GM12801 (cell line): ENCODE data around the gene TEX53.

Experiments used
- TF ChIP-seq, protein P1 (sequence below): IDR thresholded peaks from one replicate; pipeline ENCODE4 v1.5.1; 2011; ENCODE audit warnings: control low read depth; ENCODE audit not compliant: insufficient read length; ENCODE audit errors: extremely low read depth

The TEX53 gene

DNA sequence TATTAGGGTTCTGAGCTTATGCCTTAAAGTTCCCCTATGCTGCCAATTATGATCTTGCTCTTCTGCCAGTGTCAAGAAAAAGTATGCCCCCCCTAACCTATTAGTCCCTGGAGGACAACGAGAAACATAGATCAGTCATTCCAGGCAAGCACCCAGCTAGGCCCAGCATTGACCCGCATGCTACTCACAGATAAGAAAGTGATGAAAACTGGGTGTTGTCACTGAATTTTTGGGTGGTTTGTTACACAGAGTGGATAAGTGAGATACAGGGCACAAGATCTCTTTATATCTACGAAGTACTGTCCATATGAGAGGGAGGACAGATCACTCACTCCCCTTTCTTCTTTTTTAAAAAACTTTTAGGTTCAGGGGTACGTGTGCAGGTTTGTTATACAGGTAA, 30.8 kb upstream of the TEX53 start:
- TF ChIP-seq, protein P1, sequence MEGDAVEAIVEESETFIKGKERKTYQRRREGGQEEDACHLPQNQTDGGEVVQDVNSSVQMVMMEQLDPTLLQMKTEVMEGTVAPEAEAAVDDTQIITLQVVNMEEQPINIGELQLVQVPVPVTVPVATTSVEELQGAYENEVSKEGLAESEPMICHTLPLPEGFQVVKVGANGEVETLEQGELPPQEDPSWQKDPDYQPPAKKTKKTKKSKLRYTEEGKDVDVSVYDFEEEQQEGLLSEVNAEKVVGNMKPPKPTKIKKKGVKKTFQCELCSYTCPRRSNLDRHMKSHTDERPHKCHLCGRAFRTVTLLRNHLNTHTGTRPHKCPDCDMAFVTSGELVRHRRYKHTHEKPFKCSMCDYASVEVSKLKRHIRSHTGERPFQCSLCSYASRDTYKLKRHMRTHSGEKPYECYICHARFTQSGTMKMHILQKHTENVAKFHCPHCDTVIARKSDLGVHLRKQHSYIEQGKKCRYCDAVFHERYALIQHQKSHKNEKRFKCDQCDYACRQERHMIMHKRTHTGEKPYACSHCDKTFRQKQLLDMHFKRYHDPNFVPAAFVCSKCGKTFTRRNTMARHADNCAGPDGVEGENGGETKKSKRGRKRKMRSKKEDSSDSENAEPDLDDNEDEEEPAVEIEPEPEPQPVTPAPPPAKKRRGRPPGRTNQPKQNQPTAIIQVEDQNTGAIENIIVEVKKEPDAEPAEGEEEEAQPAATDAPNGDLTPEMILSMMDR: no peak

DNA sequence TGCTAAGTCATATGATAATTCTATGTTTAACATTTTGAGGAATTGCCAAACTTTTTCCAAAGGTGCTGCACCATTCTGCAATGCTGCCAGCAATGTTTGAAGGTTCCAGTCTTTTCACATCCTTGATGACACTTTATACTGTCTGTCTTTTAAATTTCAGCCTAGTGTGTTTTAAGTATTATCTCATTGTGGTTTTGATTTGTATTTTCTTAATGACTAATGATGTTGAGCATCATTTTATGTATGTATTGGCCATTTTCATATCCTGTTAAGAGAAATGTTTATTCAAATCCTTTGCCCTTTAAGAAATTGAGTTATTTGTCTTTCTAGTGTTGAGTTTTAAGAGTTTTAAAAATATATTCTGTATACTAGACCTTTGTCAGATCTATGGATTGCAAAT, 29.4 kb upstream of the TEX53 start:
- TF ChIP-seq, protein P1: no peak

DNA sequence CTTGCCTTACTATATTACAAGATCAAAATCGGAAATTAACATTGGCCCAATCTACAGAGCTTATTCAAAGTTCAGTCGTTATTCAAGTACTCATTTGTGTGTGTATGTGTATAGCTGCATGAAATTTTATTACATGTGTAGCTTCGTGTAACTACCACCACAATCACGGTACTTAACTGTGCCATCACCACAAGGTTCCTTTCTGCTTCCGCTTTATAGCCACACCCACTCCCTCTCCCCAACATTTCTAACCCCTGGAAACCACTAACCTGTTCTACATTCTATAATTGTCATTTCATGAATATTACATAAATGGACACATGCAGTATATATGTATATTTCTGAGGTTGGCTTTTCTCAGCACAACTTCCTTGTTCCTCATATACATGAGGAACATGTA, 28.3 kb upstream of the TEX53 start:
- TF ChIP-seq, protein P1: no peak

DNA sequence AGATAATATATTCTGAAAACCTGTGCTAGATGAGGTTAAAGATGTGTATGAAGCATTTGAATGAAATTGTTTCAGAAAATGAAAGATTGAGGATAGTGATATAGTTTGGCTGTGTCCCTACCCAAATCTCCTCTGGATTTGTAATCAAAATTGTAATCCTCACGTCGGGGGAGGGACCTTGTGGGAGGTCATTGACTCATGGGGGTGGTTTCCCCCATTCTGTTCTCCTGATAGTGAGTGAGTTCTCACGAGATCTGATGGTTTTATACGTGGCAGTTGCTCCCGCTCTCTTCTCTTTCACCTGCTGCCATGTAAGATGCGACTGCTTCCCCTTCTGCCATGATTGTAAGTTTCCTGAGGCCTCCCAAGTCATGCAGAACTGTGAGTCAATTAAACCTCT, 26.4 kb upstream of the TEX53 start:
- TF ChIP-seq, protein P1: no peak

DNA sequence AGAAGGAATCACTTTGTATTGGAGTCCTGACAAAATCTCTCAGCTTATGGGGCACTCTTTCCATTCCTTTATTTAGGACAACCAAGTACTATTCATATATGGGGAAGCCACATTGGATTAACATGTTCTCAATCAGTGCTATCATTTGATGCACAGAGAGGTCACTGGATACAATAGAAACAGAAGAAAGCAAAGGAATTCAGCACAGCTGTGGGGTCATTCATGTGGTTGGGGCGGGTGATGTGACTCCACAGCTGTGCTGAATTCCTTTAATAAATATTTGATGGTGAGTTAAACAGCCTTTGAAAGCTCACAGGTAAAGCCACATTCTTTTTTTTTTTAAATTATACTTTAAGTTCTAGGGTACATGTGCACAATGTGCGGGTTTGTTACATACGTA, 25.2 kb upstream of the TEX53 start:
- TF ChIP-seq, protein P1: no peak

DNA sequence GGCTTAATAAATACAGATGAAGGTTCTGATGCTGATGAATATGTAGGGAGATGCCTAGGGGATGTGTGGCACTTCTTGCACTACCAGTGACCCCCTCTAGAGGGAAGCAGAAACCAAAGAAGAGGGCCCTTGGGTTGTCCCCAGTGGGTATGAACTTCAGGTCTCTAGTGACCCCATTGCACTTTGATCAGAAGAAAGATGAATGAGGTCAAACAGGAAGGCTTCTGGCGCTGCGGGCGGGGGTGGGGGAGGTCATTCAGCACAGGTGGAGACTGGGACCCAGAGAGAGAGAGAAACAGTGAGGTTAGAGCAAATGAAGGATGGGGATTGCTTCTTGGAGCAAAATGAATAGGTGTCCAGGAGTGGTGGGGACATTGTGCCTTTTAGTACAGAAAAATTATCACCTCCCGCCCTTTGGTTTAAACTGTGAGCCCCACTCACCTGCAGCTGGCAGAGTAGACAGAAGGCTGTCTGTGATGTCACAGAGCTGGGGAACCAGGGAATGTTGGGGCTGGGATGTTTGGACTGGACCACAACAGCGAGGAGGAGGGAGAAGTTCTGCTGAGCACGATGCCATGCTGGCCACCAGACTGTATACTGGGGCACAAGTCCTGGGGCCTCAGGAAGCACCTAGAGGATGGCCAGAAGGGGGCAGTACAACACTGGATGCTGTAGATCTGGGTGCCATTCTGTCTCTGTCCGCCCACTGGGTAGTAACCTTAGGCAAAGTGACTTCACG, 24.2 kb upstream of the TEX53 start, which contains the start of gene TEX48:
TEX48 (minus strand) TSS at position 599 of the 739 bp plus-strand sequence. CDS start 10,469 bp downstream, outside the sequence.
- TF ChIP-seq, protein P1: no peak

DNA sequence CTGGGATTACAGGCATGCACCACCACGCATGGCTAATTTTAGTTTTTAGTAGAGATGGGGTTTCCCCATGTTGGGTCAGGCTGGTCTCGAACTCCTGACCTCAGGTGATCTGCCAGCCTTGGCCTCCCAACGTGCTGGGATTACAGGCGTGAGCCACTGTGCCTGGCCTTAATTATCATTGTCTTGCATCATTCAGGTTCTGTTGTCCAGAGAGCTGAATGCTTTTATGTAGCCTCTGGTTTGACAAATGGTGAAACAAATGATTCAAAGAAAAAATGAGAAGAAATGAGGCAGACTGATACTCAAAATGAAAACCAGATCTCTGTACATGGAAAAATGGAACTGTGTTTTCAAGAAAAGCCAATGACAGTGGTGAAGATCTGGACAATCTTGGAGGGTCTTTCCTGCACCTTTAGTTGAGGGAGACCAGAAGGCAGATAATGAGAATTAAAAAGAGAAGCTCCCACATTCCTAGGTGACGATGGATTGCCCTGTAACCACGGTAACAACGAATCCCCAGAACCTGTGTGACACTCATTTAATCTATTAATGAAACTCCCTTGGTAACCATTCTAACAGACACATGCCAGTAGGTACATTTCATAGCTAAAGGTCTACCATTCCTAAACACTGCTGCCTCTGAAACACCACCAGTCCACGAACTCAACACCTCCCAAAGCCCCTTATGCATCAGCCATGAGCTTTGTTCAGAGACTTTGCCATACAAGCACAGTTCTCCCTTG, 22.8 kb upstream of the TEX53 start:
- TF ChIP-seq, protein P1: no peak
